ENCODE data around the gene BRWD1. TPM values are rescaled to one million over a fixed set of nuclear protein-coding genes. Genes with fewer than 3 reads are reported as not detected.

BRWD1 gene
- total and polyA plus RNA-seq, 2 of the 13 experiments (the other 11 are each of a cell fraction or from before 2014, with no cell fraction given): 13.9 to 28.0 TPM

GRCh38 chr21:39353295-39353694 lies 39.9 kb upstream of the BRWD1 start:
- no peak for DNase-seq (ENCODE audit: low spot score)
- Histone ChIP-seq H3K79me2 (ENCODE audit: insufficient read depth, low read length) (peaks cover 2% of the 10 kb centered on the region), H3K9me3 (ENCODE audit: low read length) (no peaks in the 10 kb centered on the region), H3K27ac (ENCODE audit: extremely low read length, insufficient read depth, low read length) (no peak overlapping the region), H3K4me3 (replicated peaks in 1 of 3; ENCODE audit: insufficient read depth in 1 of 3, low read depth in 2 of 3, low read length in 3 of 3) (no peak overlapping the region), H3K4me1 (ENCODE audit: insufficient read depth, low read length) (peaks cover 13% of the 10 kb centered on the region), H3K9ac (ENCODE audit: insufficient read depth, low read depth, low read length) (no peak overlapping the region), H3K4me2 (ENCODE audit: low read depth, low read length) (no peak overlapping the region), H4K20me1 (ENCODE audit: insufficient read depth, low read length) (no peaks in the 10 kb centered on the region), H3K36me3 (replicated peaks in 1 of 2; ENCODE audit: control insufficient read depth in 1 of 2, insufficient read depth in 2 of 2, low read length in 2 of 2) (no peaks in the 10 kb centered on the region), H2AFZ (ENCODE audit: low read length) (no peak overlapping the region), H3K27me3 (ENCODE audit: control insufficient read depth in 1 of 2, insufficient read depth in 2 of 2, low read length in 2 of 2) (peaks cover 0 to 4% of the 10 kb centered on the region in 2 experiments; a peak in 1 of 5 replicates)
- in situ Hi-C loops (cut with HindIII; ENCODE audit: extremely low pct_ligation_motif_present, low pct_unique_long_range_greater_than_20kb): no loop called here
- intact Hi-C loops (cut with micrococcal nuclease; ENCODE audit: unreplicated experiment): no loop called here
- CTCF ChIA-PET (ENCODE audit: low intra/inter-chr PET ratio, low total read pairs): no interaction called here
- POLR2A ChIA-PET: no interaction called here
- no peak for ATAC-seq
- BruUV-seq (replicated peaks): no TSS peak
- TF ChIP-seq SOX13 (IDR thresholded peaks at IDR 0.05): no peak
- no peak for TF ChIP-seq SOX13 (CRISPR knock-in tag; conservative IDR thresholded peaks at IDR 0.05 in 1 of 2, IDR thresholded peaks at IDR 0.05 in 1 of 2)
- TF ChIP-seq JUND (CRISPR knock-in tag; IDR thresholded peaks at IDR 0.05): no peak
- TF ChIP-seq THRA (CRISPR knock-in tag; IDR thresholded peaks at IDR 0.05; ENCODE audit: borderline replicate concordance): no peak
- TF ChIP-seq EHMT2 (IDR thresholded peaks at IDR 0.05; ENCODE audit: borderline replicate concordance, low read depth, low read length): no peak
- no peak for TF ChIP-seq CBX2 (IDR thresholded peaks at IDR 0.05; ENCODE audit: low read depth, low read length)
- no peak for TF ChIP-seq CBX2 (CRISPR knock-in tag; IDR thresholded peaks at IDR 0.05; ENCODE audit: low read depth)
- no peak for FAIRE-seq
- WGBS (ENCODE audit: low lambda C conversion rate): 63% methylated on average over 3 of the region's 3 CpGs
